Common myeloid progenitor, CD34-positive (primary cell): ENCODE data around the gene CCDC80.

ENCODE experiments used
- CTCF ChIA-PET: fragments of 350-600 bp; sonication (Branson Sonifier 250); formaldehyde crosslinking; loops from one replicate; lab custom pipeline; 2021; ENCODE audit warnings: antibody characterized with exemption; lab: Charles Lee
- POLR2A ChIA-PET: fragments of 350-600 bp; sonication (Branson Sonifier 250); formaldehyde crosslinking; loops from one replicate; lab custom pipeline; 2021; ENCODE audit warnings: antibody characterized with exemption; lab: Charles Lee
- DNase-seq, 3 donors: peaks; one replicate each; pipeline versions ENCODE4 v3.0.0 to v3.0.0-alpha.2; 2013
- H3K27ac ChIP-seq, 2 experiments: 1 replicate in 1 of 2; 2 replicates in 1 of 2; pipeline ENCODE4 v1.7.0; 2013; ENCODE audit warnings: inconsistent platforms in 2 of 2, low read length in 2 of 2, mild to moderate bottlenecking in 2 of 2, low read depth in 1 of 2, moderate library complexity in 1 of 2; ENCODE audit not compliant: severe bottlenecking in 2 of 2, insufficient read depth in 1 of 2, poor library complexity in 1 of 2
- H3K27me3 ChIP-seq, 5 experiments: replicated peaks in 2 of 5; 1 replicate in 3 of 5; 2 replicates in 2 of 5; pipeline versions ENCODE4 v1.6.1 to v1.7.0; 2013; ENCODE audit warnings: low read length in 4 of 5, mild to moderate bottlenecking in 2 of 5, moderate library complexity in 2 of 5, inconsistent platforms in 1 of 5; ENCODE audit not compliant: insufficient read depth in 5 of 5, control insufficient read depth in 4 of 5
- H3K36me3 ChIP-seq, 4 experiments: 1 replicate in 2 of 4; 2 replicates in 2 of 4; pipeline versions ENCODE4 v1.6.1 to v1.7.0; 2013; ENCODE audit warnings: low read length in 3 of 4, control low read depth in 1 of 4, mild to moderate bottlenecking in 1 of 4; ENCODE audit not compliant: control insufficient read depth in 4 of 4, insufficient read depth in 4 of 4
- H3K4me1 ChIP-seq, 4 experiments: 1 replicate in 3 of 4; 2 replicates in 1 of 4; pipeline versions ENCODE4 v1.6.1 to v1.7.1; 2013; ENCODE audit warnings: low read length in 3 of 4, mild to moderate bottlenecking in 3 of 4, control low read depth in 1 of 4, inconsistent platforms in 1 of 4, moderate library complexity in 1 of 4; ENCODE audit not compliant: control insufficient read depth in 4 of 4, insufficient read depth in 4 of 4; ENCODE audit errors: control extremely low read depth in 1 of 4
- H3K4me3 ChIP-seq, 7 experiments: 1 replicate in 4 of 7; 2 replicates in 3 of 7; pipeline versions ENCODE4 v1.5.1 to v1.7.0; 2013; ENCODE audit warnings: mild to moderate bottlenecking in 7 of 7, low read length in 6 of 7, moderate library complexity in 6 of 7, inconsistent platforms in 2 of 7, low read depth in 2 of 7, control low read depth in 1 of 7; ENCODE audit not compliant: insufficient read depth in 4 of 7, control insufficient read depth in 1 of 7; ENCODE audit errors: extremely low read depth in 1 of 7
- H3K9me3 ChIP-seq, 5 experiments: 1 replicate in 4 of 5; 2 replicates in 1 of 5; pipeline versions ENCODE4 v1.6.1 to v1.7.1; 2013; ENCODE audit warnings: low read length in 4 of 5, mild to moderate bottlenecking in 2 of 5, inconsistent platforms in 1 of 5, low read depth in 1 of 5, moderate library complexity in 1 of 5; ENCODE audit not compliant: control insufficient read depth in 4 of 5, insufficient read depth in 2 of 5; ENCODE audit errors: control extremely low read depth in 1 of 5
- WGBS: methylation state at CpG from one replicate; pipeline ENCODE4 v1.1.5; 2013; ENCODE audit not compliant: insufficient coverage; 5-methylcytosine and 5-hydroxymethylcytosine counted together

Gene CCDC80

DNA sequence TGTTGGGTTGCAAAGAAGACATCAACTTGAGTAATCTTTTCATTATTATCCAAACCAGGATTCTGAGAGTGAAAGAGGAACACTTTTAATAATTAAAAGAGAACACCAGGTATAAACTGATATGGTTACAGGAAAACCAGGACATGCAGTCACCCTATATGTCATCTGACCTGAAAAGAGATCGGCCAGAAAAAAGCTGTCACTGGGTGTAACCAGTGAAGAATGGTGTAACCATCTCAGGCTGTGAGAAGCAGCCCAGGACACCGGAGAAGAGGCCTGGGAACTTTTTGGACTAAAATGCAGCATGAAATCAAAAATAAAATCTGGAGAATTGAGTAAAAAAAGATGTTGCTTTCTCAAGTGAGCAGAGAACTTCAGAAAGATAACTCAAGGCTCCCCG is 10.1 kb upstream of the CCDC80 start:
- POLR2A ChIA-PET, result no interaction called here
- CTCF ChIA-PET, result interaction anchor here (0.9 to 1.8 kb wide), 2 partner anchors 9 to 328 kb away, joined by 4 to 12 read pairs; no protein-coding TSS in a partner anchor
- Histone ChIP-seq H3K9me3 (no peaks in the 10 kb centered on the region), H3K27me3 (no peaks in the 10 kb centered on the region), H3K4me1 (peaks cover 0 to 3% (median under 1%) of the 10 kb centered on the region in 4 experiments), H3K4me3 (no peak overlapping the region), H3K36me3 (no peaks in the 10 kb centered on the region), H3K27ac (no peak overlapping the region)
- DNase-seq, result no peak
- WGBS, result 94% methylated on average over 3 of the region's 3 CpGs

DNA sequence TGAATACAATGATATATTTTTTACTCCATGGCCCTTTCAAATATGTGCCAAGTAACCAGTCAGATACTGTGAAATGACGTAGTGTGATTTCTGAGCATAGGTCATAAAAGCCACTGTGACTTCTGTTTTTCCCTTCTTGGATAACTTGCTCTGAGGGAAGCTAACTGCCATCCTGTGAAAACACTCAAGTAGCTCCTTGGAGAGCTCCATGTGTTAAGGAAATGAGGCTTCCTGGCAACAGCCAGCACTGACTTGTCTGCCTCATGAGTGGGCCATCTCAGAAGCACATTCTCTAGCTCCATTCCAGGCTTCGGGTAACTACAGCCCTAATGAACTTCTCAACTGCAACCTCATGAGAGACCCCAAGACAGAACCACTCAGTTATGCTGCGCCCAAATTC is 9.5 kb upstream of the CCDC80 start:
- no peak for DNase-seq
- peaks cover 0 to 3% (median under 1%) of the 10 kb centered on the region in 4 experiments for H3K4me1 ChIP-seq
- 100% methylated on average over 1 of the region's 3 CpGs for WGBS
- H3K9me3 ChIP-seq, result no peaks in the 10 kb centered on the region
- no peak overlapping the region for H3K4me3 ChIP-seq
- no peaks in the 10 kb centered on the region for H3K36me3 ChIP-seq
- no peak overlapping the region for H3K27ac ChIP-seq
- CTCF ChIA-PET, result interaction anchor here (1.8 kb wide), 1 partner anchor 8 kb away, joined by 12 read pairs; no protein-coding TSS in a partner anchor
- POLR2A ChIA-PET, result no interaction called here
- H3K27me3 ChIP-seq, result no peaks in the 10 kb centered on the region

DNA sequence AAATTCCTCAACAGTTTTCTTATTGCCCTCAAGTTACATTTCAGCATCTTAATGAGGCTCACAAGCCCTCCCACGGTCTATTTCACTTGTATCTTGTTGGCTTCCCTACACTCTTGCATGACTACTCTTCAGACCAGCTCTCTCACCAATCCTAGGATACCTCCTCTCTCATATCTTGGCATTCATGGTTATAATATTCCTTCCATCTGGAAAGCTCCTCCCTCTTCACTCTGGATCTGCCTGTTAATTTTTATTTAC is 8.5 kb upstream of the CCDC80 start:
- Histone ChIP-seq H3K4me3 (no peak overlapping the region), H3K4me1 (peaks cover 0 to 3% (median under 1%) of the 10 kb centered on the region in 4 experiments), H3K27ac (no peak overlapping the region), H3K9me3 (no peaks in the 10 kb centered on the region), H3K36me3 (no peaks in the 10 kb centered on the region), H3K27me3 (no peaks in the 10 kb centered on the region)
- 100% methylated on average over 1 of the region's 1 CpG for WGBS
- POLR2A ChIA-PET, result no interaction called here
- no peak for DNase-seq
- CTCF ChIA-PET, result no interaction called here

DNA sequence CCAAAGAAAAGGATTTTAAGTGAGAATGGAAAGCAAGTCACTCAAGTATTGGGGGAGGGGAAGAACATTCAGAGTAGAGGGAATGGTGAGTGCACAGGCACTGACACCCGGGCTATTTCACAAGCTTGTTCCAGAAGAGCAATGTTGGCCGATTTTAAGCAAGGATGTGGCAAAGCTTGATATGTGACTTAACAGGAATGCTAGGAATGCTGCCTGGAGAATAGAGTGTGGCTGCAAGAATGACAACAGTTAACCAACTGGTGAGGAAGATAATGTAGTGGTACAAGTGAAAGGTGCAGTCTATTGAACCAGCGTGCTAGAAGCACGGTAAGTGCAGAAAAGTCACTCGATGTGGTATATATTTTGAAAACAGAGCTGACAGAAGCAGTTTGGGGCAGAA is 6.2 kb upstream of the CCDC80 start:
- Histone ChIP-seq H3K27me3 (peaks cover 0 to under 1% (median 0%) of the 10 kb centered on the region in 5 experiments), H3K27ac (no peak overlapping the region), H3K4me3 (no peak overlapping the region), H3K9me3 (no peaks in the 10 kb centered on the region), H3K36me3 (no peaks in the 10 kb centered on the region), H3K4me1 (peaks cover 0 to 5% (median 3%) of the 10 kb centered on the region in 4 experiments)
- ChIA-PET POLR2A (interaction anchor here (0.7 kb wide), 1 partner anchor 514 kb away, joined by 3 read pairs; no protein-coding TSS in a partner anchor), CTCF (interaction anchor here (1.0 to 1.7 kb wide), 3 partner anchors 8 to 332 kb away, joined by 3 to 5 read pairs (median 3); no protein-coding TSS in a partner anchor)
- WGBS, result 93% methylated on average over 5 of the region's 5 CpGs
- DNase-seq, result no peak

DNA sequence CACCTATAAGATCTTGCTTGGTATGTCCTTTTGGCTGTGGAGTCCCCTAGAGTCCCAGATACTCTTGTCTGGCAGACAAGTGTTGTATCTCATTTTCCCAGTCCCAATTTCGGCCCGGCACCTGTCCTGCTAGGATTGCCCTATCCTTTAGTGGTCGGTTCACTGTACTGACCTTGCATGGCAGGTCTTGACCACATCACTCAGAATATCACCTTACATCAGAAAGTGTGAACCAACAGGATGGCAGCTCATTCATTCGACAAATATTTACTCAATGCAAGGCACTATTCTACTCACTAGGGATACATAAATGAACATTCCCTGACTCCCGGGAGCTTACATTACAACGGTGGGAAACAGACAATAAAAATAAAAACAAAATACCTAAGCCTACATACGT is 5.7 kb upstream of the CCDC80 start:
- POLR2A ChIA-PET, result interaction anchor here (0.7 kb wide), 1 partner anchor 515 kb away, joined by 3 read pairs; no protein-coding TSS in a partner anchor

DNA sequence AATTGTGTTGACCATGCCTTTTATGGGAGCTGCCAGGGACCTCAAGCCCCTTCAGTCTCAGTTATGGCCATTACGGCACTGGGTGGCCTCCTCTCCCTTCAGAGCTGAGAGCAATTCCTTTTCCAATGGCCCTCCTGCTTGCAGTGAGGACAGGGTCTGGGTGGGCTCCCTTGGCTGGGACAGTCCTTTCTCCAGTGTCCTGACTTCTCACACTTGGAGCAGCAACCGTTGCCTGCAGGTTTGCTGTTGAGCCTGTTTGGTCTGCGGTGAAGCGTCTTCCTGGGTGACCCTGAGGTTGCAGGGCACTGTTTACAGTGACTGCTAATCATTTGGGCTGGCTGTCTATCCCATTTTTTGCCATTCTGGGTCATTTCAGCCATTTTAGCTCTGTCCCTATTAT is 3.5 kb upstream of the CCDC80 start:
- no peaks in the 10 kb centered on the region for H3K36me3 ChIP-seq
- H3K4me3 ChIP-seq, result no peak overlapping the region
- no peak overlapping the region for H3K27ac ChIP-seq
- H3K27me3 ChIP-seq, result peaks cover 0 to 16% (median 6%) of the 10 kb centered on the region in 5 experiments
- WGBS, result 93% methylated on average over 4 of the region's 4 CpGs
- H3K4me1 ChIP-seq, result peaks cover 0 to 9% (median 3%) of the 10 kb centered on the region in 4 experiments
- H3K9me3 ChIP-seq, result no peaks in the 10 kb centered on the region
- POLR2A ChIA-PET, result interaction anchor here (0.6 kb wide), 1 partner anchor 22 kb away, joined by 3 read pairs; no protein-coding TSS in a partner anchor
- DNase-seq, result no peak
- CTCF ChIA-PET, result interaction anchor here (1.0 to 3.2 kb wide), 4 partner anchors 9 to 336 kb away, joined by 3 to 28 read pairs (median 4); no protein-coding TSS in a partner anchor

More for the DNA sequence above, 5.7 kb upstream of the CCDC80 start:
- H3K27me3 ChIP-seq, result peaks cover 0 to 6% (median under 1%) of the 10 kb centered on the region in 5 experiments
- 98% methylated on average over 4 of the region's 7 CpGs for WGBS
- no peaks in the 10 kb centered on the region for H3K9me3 ChIP-seq
- no peak overlapping the region for H3K4me3 ChIP-seq
- no peaks in the 10 kb centered on the region for H3K36me3 ChIP-seq
- H3K4me1 ChIP-seq, result peaks cover 0 to 5% (median 3%) of the 10 kb centered on the region in 4 experiments
- no peak for DNase-seq
- CTCF ChIA-PET, result interaction anchor here (1.2 to 1.7 kb wide), 2 partner anchors 167 to 333 kb away, joined by 3 to 5 read pairs; no protein-coding TSS in a partner anchor
- no peak overlapping the region for H3K27ac ChIP-seq

DNA sequence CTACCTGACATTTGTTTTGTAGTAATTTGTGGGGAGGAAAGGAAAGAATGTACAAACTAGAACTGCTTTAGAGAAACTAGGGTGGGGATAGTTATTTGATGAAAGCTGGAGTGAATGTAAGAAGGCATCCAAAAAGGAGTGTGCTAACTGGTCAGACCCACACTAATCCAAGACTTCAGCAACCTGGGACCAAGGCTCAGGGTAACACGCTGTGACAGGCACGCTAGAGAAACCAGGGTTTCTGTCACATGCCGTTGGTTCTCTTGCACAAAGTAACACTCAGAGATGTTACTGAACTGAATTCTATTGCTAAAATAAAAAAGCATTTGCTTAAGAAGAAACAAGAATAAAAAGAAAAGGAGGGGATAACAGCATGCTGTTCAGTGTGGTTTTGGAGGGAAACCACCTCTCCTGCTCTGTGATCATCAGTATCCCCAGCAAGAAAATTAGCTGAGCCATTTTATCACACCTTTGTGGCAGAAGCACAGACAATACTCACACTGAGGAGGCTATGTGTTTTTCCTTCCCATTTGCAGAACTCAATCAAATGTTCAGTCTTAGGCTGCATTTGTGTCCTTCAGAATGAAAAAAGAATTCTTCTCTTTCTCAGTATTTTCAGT is 2.8 kb upstream of the CCDC80 start:
- peaks cover 0 to 5% (median 3%) of the 10 kb centered on the region in 4 experiments for H3K4me1 ChIP-seq
- H3K36me3 ChIP-seq, result no peaks in the 10 kb centered on the region
- no peaks in the 10 kb centered on the region for H3K9me3 ChIP-seq
- peaks cover 0 to 16% (median 6%) of the 10 kb centered on the region in 5 experiments for H3K27me3 ChIP-seq
- ChIA-PET POLR2A (no interaction called here), CTCF (interaction anchor here (0.7 to 3.2 kb wide), 17 partner anchors 8 to 391 kb away, joined by 3 to 28 read pairs (median 4); no protein-coding TSS in a partner anchor)
- no peak overlapping the region for H3K4me3 ChIP-seq
- WGBS, result 80% methylated on average over 1 of the region's 3 CpGs
- H3K27ac ChIP-seq, result no peak overlapping the region
- no peak for DNase-seq
